H54 (cell line): Measurements from ENCODE around the gene TNFRSF11A.
A peak's percentile ranks its signal among the peaks of the same experiment; 100 is the strongest.

ENCODE experiments used
- DNase-seq: peaks from one replicate; pipeline ENCODE4 v3.0.0; 2011; ENCODE audit warnings: low spot score, mixed read lengths; ENCODE audit not compliant: insufficient read length
- FAIRE-seq: peaks from 3 replicates; lab custom pipeline; 2011; peaks lifted over from hg19 to GRCh38; lab: Jason Lieb, UNC
- POLR2A ChIP-seq: IDR thresholded peaks from 2 replicates; pipeline ENCODE4 v1.6.1; 2011; ENCODE audit warnings: low read depth, mild to moderate bottlenecking, low read length

The TNFRSF11A gene

GRCh38 chr18:62331581-62332356 is 6.7 kb downstream of the TNFRSF11A start:
- FAIRE-seq (no peak), DNase-seq (no peak)
- TF ChIP-seq POLR2A, result no peak

- no peak for TF ChIP-seq POLR2A
- FAIRE-seq, result no peak
- DNase-seq, result no peak
These were observed 7.3 kb downstream of the TNFRSF11A start for GRCh38 chr18:62332431-62332830.

- DNase-seq (no peak), FAIRE-seq (no peak)
- no peak for TF ChIP-seq POLR2A
These were observed 8.0 kb downstream of the TNFRSF11A start for GRCh38 chr18:62332964-62333695.

GRCh38 chr18:62334120-62334519 is 9.0 kb downstream of the TNFRSF11A start:
- FAIRE-seq (peak; percentile 62), DNase-seq (peak; percentile 75)
- no peak for TF ChIP-seq POLR2A

GRCh38 chr18:62335494-62335893 is 10.4 kb downstream of the TNFRSF11A start:
- TF ChIP-seq POLR2A, result no peak
- no peak for FAIRE-seq

DNA sequence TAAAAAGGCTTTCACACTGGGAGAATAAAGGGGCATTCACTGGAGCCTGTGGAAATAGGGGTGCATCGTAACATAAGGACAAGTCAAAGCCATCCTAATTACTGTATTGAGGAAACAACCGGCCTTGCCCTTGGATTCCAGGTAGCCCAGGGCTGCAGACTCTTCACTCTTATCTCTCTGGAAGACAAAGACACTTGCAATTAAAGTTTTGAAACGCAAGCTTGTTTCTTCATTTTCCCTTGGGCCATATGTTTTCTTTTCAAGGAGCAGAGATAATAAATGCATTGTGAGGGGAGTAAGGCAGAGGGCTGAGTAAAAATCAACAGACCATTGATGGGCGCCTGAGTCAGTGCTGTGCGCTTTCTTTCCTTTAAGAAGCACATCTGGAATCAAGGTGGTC is 11.5 kb downstream of the TNFRSF11A start:
- DNase-seq, result no peak
- no peak for FAIRE-seq
- TF ChIP-seq POLR2A, result no peak

More at GRCh38 chr18:62335494-62335893, 10.4 kb downstream of the TNFRSF11A start:
- DNase-seq, result no peak

DNA sequence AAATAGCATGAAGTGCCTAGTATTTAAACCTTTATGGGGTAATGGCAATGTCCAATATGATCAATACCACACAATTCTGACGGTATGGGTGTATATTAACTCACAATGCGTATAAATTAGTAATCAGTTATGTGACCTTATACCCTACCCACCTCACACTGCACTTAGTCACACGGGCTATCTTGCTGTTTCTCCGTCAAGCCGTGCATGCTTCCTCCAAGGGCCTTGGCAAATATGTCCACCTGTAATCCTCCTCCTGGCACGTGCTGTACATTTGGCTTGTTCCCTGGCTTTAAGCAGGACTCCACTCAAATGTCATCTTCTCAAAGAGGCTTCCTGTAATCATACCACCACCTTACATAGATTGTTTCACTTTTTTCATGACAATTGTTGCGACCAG is 12.2 kb downstream of the TNFRSF11A start:
- DNase-seq (no peak), FAIRE-seq (no peak)
- TF ChIP-seq POLR2A, result no peak

DNA sequence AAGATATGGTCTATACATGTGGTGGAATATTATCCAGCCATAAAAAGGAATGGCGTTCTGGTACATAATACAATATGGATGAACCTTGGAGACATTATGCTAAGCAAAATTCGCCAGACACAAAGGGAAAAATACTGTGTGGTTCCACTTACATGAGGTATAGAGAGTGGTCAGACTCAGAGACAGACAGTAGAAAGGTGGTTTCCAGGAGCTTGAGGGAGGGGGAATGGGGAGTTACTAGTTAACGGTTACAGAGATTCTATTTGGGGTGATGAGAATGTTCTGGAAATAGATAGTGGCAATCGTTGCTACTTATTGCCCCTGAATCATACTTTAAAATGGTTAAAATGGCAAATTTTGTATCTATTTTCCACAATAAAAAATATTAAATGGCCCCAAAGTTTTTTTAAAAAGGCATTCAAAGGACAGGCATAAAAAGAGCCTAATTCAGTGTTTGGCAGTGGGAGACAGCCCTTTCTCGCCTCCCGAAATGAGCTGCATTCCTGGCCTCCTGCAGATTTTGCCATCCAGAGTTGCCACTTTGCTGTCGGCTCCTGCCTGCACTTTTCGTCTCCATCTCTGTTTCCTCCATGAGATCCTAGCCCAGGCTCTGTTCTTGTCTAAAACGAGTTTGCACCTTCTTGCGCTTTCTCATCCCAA is 13.5 kb downstream of the TNFRSF11A start:
- no peak for TF ChIP-seq POLR2A
- FAIRE-seq (no peak), DNase-seq (no peak)

DNA sequence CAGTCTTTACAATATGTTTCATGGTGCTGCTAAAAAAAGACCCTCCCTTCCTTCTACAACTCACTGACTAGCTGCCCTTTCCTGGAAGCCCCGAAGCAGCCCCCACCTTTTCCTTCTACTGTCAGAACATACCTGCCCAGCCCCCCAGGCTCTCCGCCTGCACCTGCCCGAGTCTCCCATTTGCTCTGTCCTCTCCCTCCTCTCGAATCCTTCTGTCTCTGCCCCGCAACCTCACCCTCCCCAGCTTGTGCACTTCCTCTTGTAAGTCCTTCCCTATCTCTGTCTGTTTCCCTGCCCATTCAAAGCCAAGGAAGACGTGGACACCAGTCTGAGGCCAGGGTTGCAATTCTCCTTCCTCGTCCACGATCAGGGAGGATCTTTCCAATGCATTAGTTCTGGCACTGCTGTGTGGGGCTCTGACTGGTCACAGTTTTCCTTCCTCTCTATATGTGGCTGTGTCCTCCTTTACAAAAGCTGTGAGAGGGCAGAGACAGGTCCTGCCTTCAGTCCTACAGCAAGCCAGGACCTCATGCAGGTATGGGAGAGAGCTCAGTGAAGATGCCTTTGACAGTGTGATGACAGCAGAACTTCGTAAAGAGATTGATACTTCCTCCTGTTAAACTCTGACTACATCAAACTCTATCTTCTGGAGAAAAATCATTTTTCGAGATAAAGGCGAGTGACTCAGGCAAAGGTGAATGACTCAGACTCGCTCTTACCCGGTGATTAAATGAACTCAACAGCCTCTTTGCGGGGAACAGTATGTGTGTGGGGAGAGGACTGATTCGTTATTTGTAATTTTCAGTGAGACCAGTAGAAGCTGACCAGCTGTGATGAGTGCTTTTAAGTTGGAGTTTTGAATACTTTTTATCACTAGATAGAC is 14.2 kb downstream of the TNFRSF11A start:
- DNase-seq (peak; percentile 61), FAIRE-seq (peak; percentile 57)
- no peak for TF ChIP-seq POLR2A

DNA sequence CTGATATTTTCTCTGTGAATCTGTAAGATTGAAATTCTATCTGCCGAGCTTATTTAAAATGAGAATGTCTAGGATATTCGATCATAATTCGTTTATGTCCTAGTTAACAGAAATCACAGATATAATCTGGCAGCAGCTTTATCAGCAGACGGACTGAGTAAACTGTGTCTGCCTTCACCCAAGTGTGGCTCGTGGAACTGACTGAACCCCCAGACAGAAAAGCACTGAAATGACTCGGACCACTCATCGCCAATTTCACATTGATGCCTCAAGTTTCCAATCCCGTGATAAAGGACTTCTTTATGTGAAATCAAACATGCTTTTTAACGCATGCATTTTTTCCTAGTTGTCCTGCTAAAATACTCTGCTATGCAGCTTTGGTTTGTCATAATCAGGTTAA is 15.9 kb downstream of the TNFRSF11A start:
- no peak for FAIRE-seq
- TF ChIP-seq POLR2A, result no peak
- DNase-seq, result no peak

DNA sequence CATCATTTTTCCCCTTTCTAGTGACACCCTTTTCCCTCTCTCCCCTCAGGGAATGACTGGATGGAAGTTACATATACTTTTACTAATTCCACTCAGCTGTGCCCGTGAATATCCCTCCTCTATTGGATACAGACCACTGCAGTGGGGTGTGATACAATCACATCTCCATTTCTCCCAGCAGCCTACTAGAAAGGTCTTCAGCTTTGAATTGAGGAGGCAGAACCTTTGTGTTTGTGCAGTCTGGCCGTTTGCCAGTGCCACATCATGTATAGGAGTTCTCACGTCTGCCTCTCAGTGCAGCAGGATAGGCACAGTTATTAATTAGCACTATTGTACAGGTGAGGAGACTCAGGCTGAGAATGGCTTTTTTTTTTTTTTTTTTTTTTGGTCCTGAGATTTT is 16.4 kb downstream of the TNFRSF11A start:
- no peak for TF ChIP-seq POLR2A
- no peak for DNase-seq
- FAIRE-seq, result no peak

DNA sequence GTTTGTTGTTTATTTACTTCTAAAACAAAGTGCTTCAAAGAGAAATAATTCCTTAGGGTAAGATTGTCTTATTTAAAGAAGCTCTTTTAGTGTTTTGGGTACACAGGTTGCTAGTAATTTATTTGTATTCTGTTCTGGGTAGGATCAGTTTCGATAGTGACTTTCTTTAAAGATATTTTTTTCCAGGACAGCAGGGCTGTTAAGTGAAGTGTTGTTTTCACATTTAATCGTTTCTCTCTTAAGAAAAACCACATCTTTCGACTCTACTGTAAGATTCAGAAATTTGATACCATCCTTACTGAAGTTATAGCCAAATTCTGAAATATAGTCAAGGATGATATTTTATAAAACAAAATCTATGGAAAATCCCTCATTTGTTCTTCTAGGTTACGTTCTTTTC is 17.8 kb downstream of the TNFRSF11A start:
- FAIRE-seq (no peak), DNase-seq (no peak)
- TF ChIP-seq POLR2A, result no peak

DNA sequence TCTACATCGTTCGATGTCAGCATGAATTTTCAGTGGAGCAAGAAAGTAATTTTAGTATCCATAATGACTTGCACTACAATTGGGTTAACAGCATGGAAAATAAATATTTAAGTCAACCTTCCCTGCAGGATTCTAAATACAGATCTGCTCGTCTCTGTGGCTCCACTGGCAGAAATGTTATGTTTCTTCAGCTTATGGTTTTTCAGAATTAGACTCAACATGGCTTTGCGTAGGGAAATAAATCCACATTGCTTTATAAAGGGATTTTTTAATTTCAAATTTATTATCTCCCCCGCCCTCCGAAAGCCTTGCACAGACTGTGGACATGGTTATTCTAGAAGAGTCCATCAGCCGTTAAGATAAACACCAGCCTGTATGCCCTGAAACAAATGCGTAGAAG is 18.2 kb downstream of the TNFRSF11A start:
- FAIRE-seq (no peak), DNase-seq (no peak)
- TF ChIP-seq POLR2A, result no peak

DNA sequence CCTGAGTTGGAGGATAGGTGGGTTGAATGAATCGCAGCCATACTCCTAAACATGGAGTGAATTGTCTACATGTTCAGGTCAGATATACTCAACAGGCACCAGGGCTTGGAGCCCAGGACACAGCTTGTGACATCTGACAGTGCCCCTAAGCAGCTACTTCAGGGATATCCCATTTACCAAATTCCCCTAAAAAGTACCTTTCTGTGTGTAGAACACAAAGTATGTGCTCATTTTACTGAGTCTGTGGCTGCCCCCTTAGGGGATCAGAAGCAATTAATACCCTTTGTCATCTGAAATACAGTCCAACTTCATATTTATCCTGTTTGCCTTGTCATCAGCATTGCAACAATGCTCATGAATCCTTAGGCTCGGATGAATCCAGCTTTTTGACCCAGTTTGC is 20.8 kb downstream of the TNFRSF11A start:
- no peak for FAIRE-seq
- DNase-seq, result no peak
- no peak for TF ChIP-seq POLR2A
